ENCODE results near the gene EPAS1. TPM values are rescaled to one million over a fixed set of nuclear protein-coding genes. Genes with fewer than 3 reads are reported as not detected.

Gene EPAS1
- total RNA-seq, 4 donors from 2014 or later: 35.0 to 465 (median 202) TPM

DNA sequence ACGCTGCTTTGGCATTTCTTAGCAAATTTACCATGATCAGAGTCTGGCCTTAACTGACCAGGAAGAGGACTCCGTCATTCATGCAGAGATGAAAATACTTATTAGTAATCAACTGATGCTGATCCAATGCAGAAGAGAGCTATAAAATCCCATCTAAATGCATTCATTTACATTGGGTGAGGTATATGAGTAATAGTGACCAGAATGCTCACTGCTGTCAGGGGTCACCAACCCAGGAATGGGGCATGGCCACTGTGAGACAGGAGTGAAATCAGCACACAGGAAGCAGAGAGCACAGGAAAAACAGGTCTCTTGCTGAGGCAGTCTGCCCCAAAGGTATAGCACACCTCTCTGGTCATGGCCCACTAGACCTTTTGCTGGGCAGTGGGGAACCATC, 114.0 kb downstream of the EPAS1 start:
- intact Hi-C loops (cut with DNase I; ENCODE audit: low total_unique reads): no loop called here
- Histone ChIP-seq H3K4me3 (no peak overlapping the region), H3K36me3 (no peaks in the 10 kb centered on the region), H3K27ac (no peak overlapping the region), H3K4me1 (no peaks in the 10 kb centered on the region), H3K27me3 (no peaks in the 10 kb centered on the region), H3K9me3 (peaks cover 0 to 3% of the 10 kb centered on the region in 2 donors)
- no peak for DNase-seq
- TF ChIP-seq CTCF (IDR thresholded peaks at IDR 0.05) (no peak), POLR2A (IDR thresholded peaks at IDR 0.05) (no peak)

DNA sequence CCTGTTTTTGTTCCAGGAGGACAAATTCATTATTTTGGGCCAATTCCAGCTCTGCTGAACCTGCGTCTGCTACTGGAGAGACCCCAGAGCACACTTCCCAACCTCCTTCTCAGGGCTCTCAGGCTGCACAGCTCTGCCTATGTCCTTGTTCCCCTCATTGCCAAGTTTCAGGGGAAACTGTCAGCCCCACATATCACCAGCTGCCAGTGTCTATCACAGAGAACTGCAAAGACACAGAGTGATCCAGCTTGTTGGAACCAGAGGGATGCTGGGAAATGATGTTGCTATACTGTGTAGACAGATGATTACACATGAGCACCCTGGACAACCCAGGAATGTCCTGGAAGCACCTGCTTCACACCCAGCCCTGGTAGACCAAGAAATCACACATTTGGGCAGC, 114.8 kb downstream of the EPAS1 start:
- H3K36me3 ChIP-seq: no peaks in the 10 kb centered on the region
- TF ChIP-seq POLR2A (IDR thresholded peaks at IDR 0.05) (no peak), CTCF (IDR thresholded peaks at IDR 0.05) (no peak)
- H3K9me3 ChIP-seq: peaks cover 0 to 3% of the 10 kb centered on the region in 2 donors
- no peaks in the 10 kb centered on the region for H3K27me3 ChIP-seq
- no peak overlapping the region for H3K4me3 ChIP-seq
- DNase-seq: no peak
- H3K27ac ChIP-seq: no peak overlapping the region
- H3K4me1 ChIP-seq: no peaks in the 10 kb centered on the region
- intact Hi-C loops (cut with DNase I; ENCODE audit: low total_unique reads): no loop called here

DNA sequence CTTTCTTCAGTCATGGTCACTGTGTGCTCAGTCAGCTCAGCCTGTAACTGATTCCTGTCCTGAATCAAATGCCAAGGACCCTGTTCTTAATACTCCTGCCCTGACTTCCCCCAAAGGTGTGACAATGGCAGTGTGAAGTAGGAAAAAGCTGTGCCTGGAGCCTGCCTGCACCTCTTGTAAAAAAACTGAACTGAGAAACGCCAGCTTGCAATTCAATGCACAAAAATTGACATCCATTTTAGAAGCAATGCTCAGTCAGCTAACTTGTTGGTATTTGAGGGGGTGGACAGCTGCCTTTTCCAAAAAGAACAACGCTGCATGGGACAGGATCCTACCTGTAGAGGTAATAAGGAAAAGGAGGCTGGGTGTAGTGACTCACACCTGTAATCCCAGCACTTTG, 115.9 kb downstream of the EPAS1 start:
- intact Hi-C loops (cut with DNase I; ENCODE audit: low total_unique reads): no loop called here
- no peaks in the 10 kb centered on the region for H3K36me3 ChIP-seq
- no peak overlapping the region for H3K4me3 ChIP-seq
- no peak for TF ChIP-seq CTCF (IDR thresholded peaks at IDR 0.05)
- no peak for TF ChIP-seq POLR2A (IDR thresholded peaks at IDR 0.05)
- H3K27ac ChIP-seq: no peak overlapping the region
- no peaks in the 10 kb centered on the region for H3K27me3 ChIP-seq
- no peak for DNase-seq
- peaks cover 0 to 3% of the 10 kb centered on the region in 2 donors for H3K9me3 ChIP-seq
- H3K4me1 ChIP-seq: no peaks in the 10 kb centered on the region

- no peaks in the 10 kb centered on the region for H3K4me1 ChIP-seq
- H3K9me3 ChIP-seq: peaks cover 0 to 3% of the 10 kb centered on the region in 2 donors
- TF ChIP-seq CTCF (IDR thresholded peaks at IDR 0.05) (no peak), POLR2A (IDR thresholded peaks at IDR 0.05) (no peak)
- H3K27ac ChIP-seq: no peak overlapping the region
- no peaks in the 10 kb centered on the region for H3K27me3 ChIP-seq
- intact Hi-C loops (cut with DNase I; ENCODE audit: low total_unique reads): no loop called here
- no peak overlapping the region for H3K4me3 ChIP-seq
- H3K36me3 ChIP-seq: no peaks in the 10 kb centered on the region
- no peak for DNase-seq
Observed at GRCh38 chr2:46413631-46414030, 116.4 kb downstream of the EPAS1 start.

- intact Hi-C loops (cut with DNase I; ENCODE audit: low total_unique reads): no loop called here
- TF ChIP-seq CTCF (IDR thresholded peaks at IDR 0.05) (no peak), POLR2A (IDR thresholded peaks at IDR 0.05) (no peak)
- no peaks in the 10 kb centered on the region for H3K4me1 ChIP-seq
Observed at GRCh38 chr2:46414701-46415100, 117.5 kb downstream of the EPAS1 start.

More at GRCh38 chr2:46414701-46415100, 117.5 kb downstream of the EPAS1 start:
- DNase-seq: no peak
- Histone ChIP-seq H3K27ac (no peak overlapping the region), H3K36me3 (no peaks in the 10 kb centered on the region), H3K9me3 (peaks cover 0 to 3% of the 10 kb centered on the region in 2 donors), H3K4me3 (no peak overlapping the region), H3K27me3 (no peaks in the 10 kb centered on the region)

Data from uterus (tissue), 4 donors.